ENCODE data around the gene APOBEC3C. TPM values are rescaled to one million over a fixed set of nuclear protein-coding genes. Genes with fewer than 3 reads are reported as not detected.

Gene APOBEC3C
- total RNA-seq, 1 donor from 2014 or later, result 9.5 TPM

GRCh38 chr22:38966942-38967341 lies 47.1 kb upstream of the APOBEC3C start:
- Mint-ChIP-seq H3K27ac (ENCODE audit: unreplicated experiment) (peak overlapping the region; percentile 83), H3K4me3 (no peak overlapping the region)
- no peak for TF ChIP-seq CTCF (conservative IDR thresholded peaks at IDR 0.05)

GRCh38 chr22:38967451-38968450 lies 46.3 kb upstream of the APOBEC3C start:
- Mint-ChIP-seq H3K9me3 (no peaks in the 10 kb centered on the region), H3K4me1 (no peaks in the 10 kb centered on the region), H3K36me3 (ENCODE audit: low read depth) (no peaks in the 10 kb centered on the region), H3K4me3 (no peak overlapping the region), H3K27me3 (ENCODE audit: low read depth) (peaks cover 14% of the 10 kb centered on the region), H3K27ac (ENCODE audit: unreplicated experiment) (no peak overlapping the region)
- DNase-seq (ENCODE audit: low read depth, low spot score), result no peak
- TF ChIP-seq CTCF (conservative IDR thresholded peaks at IDR 0.05), result no peak

More at GRCh38 chr22:38966942-38967341, 47.1 kb upstream of the APOBEC3C start:
- Mint-ChIP-seq H3K36me3 (ENCODE audit: low read depth) (no peaks in the 10 kb centered on the region), H3K4me1 (no peaks in the 10 kb centered on the region), H3K27me3 (ENCODE audit: low read depth) (peaks cover 13% of the 10 kb centered on the region), H3K9me3 (no peaks in the 10 kb centered on the region)
- DNase-seq (ENCODE audit: low read depth, low spot score), result no peak

GRCh38 chr22:38968801-38969200 lies 45.3 kb upstream of the APOBEC3C start:
- H3K4me1 Mint-ChIP-seq, result no peaks in the 10 kb centered on the region
- no peaks in the 10 kb centered on the region for H3K9me3 Mint-ChIP-seq
- peaks cover 14% of the 10 kb centered on the region for H3K27me3 Mint-ChIP-seq (ENCODE audit: low read depth)
- no peak for TF ChIP-seq CTCF (conservative IDR thresholded peaks at IDR 0.05)
- H3K36me3 Mint-ChIP-seq (ENCODE audit: low read depth), result no peaks in the 10 kb centered on the region
- no peak overlapping the region for H3K4me3 Mint-ChIP-seq
- DNase-seq (ENCODE audit: low read depth, low spot score), result no peak
- no peak overlapping the region for H3K27ac Mint-ChIP-seq (ENCODE audit: unreplicated experiment)

GRCh38 chr22:38970551-38970950 lies 43.5 kb upstream of the APOBEC3C start:
- H3K4me3 Mint-ChIP-seq, result no peak overlapping the region
- peaks cover 14% of the 10 kb centered on the region for H3K27me3 Mint-ChIP-seq (ENCODE audit: low read depth)
- no peaks in the 10 kb centered on the region for H3K36me3 Mint-ChIP-seq (ENCODE audit: low read depth)
- TF ChIP-seq CTCF (conservative IDR thresholded peaks at IDR 0.05), result no peak
- no peak for DNase-seq (ENCODE audit: low read depth, low spot score)
- no peaks in the 10 kb centered on the region for H3K9me3 Mint-ChIP-seq
- no peaks in the 10 kb centered on the region for H3K4me1 Mint-ChIP-seq
- no peak overlapping the region for H3K27ac Mint-ChIP-seq (ENCODE audit: unreplicated experiment)

GRCh38 chr22:38971202-38971601 lies 42.9 kb upstream of the APOBEC3C start:
- no peaks in the 10 kb centered on the region for H3K9me3 Mint-ChIP-seq
- H3K27me3 Mint-ChIP-seq (ENCODE audit: low read depth), result peaks cover 14% of the 10 kb centered on the region
- H3K4me3 Mint-ChIP-seq, result no peak overlapping the region
- H3K36me3 Mint-ChIP-seq (ENCODE audit: low read depth), result no peaks in the 10 kb centered on the region
- no peaks in the 10 kb centered on the region for H3K4me1 Mint-ChIP-seq
- no peak overlapping the region for H3K27ac Mint-ChIP-seq (ENCODE audit: unreplicated experiment)
- no peak for DNase-seq (ENCODE audit: low read depth, low spot score)
- no peak for TF ChIP-seq CTCF (conservative IDR thresholded peaks at IDR 0.05)

Measured in neural crest cell (in vitro differentiated cells).